SK-N-MC (cell line): Measurements from ENCODE around the gene RORC.

Experiments
- EZH2 ChIP-seq: fragments of 200-600 bp; sonication (generic); IDR thresholded peaks from one replicate; pipeline ENCODE4 v1.6.1; 2017; ENCODE audit warnings: antibody characterized with exemption
- POLR2AphosphoS5 ChIP-seq: IDR thresholded peaks from 2 replicates; pipeline ENCODE4 v1.6.1; 2012; ENCODE audit warnings: mild to moderate bottlenecking, low read depth, low read length, borderline replicate concordance

DNA sequence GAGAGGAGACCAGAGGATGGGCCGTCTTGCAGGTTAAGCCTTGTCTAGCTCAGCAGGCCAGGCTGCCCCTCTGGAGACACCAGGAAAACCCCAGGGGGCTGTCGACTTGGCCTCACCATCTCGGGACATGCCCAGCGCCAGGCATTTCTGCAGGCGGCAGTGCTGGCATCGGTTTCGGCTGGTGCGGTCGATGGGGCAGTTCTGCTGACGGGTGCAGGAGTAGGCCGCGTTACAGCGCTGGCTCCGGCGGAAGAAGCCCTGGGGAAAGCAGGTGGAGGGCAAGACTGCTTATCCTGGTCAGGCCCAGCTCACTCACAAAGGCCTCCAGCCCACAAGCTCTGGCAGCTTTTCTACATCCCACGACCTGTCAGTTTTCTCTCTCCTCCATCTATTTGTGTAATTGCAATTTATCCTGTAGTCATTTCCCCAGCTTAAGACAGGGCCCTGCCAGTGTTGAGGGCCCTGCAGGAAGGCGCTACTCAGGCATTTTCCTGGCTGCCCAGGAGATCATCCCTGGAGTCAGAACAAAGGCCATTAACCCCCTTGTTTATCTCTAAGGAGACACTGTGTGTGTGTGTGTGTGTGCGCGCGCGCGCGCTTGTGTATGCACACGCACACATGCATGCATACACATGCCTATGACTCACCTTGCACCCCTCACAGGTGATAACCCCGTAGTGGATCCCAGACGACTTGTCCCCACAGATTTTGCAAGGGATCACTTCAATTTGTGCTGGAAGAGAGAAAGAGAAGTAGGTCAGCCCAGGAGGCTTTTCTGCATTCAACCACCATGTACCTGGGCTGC, 14.9 kb downstream of the RORC start:
- TF ChIP-seq EZH2 (no peak), POLR2AphosphoS5 (no peak)
